Transverse colon (tissue), 4 donors: ENCODE results near the gene ANGPTL2. TPM values are rescaled to one million over a fixed set of nuclear protein-coding genes. Genes with fewer than 3 reads are reported as not detected.

ENCODE experiments used
- DNase-seq: peaks from one replicate; pipeline ENCODE4 v3.0.0-alpha.2; 2019
- H3K27ac ChIP-seq, 4 donors: fragments of 200-600 bp; sonication (generic); 2 replicates each; pipeline ENCODE4 v1.5.1; 2016 to 2018; ENCODE audit warnings: inconsistent platforms in 4 of 4
- H3K27me3 ChIP-seq: fragments of 200-600 bp; sonication (generic); 2 replicates; pipeline ENCODE4 v1.5.1; 2017; ENCODE audit warnings: inconsistent platforms
- H3K36me3 ChIP-seq, 4 donors: fragments of 200-600 bp; sonication (generic); 2 replicates each; pipeline ENCODE4 v1.5.1; 2017 to 2019; ENCODE audit warnings: inconsistent platforms in 4 of 4
- H3K4me1 ChIP-seq, 4 donors: fragments of 200-600 bp; sonication (generic); 2 replicates each; pipeline ENCODE4 v1.5.1; 2017 to 2020; ENCODE audit warnings: inconsistent platforms in 4 of 4
- H3K4me3 ChIP-seq, 4 donors: fragments of 200-600 bp; sonication (generic); 1 replicate in 1 of 4; 2 replicates in 3 of 4; pipeline versions ENCODE4 v1.5.1 to v1.6.1; 2017 to 2019; ENCODE audit warnings: inconsistent platforms in 4 of 4
- H3K9me3 ChIP-seq, 2 donors: fragments of 200-600 bp; sonication (generic); 2 replicates each; pipeline ENCODE4 v1.5.1; 2017 to 2019; ENCODE audit warnings: inconsistent platforms in 2 of 2
- CTCF ChIP-seq, 5 experiments: fragments of 200-600 bp in 3 of 5; fragments of 450-650 bp in 2 of 5; sonication (generic) in 3 of 5; IDR thresholded peaks; 1 replicate in 2 of 5; 2 replicates in 3 of 5; pipeline ENCODE4 v1.5.1; 2016 to 2017; ENCODE audit warnings: antibody characterized with exemption in 5 of 5, inconsistent platforms in 3 of 5, mild to moderate bottlenecking in 2 of 5, moderate library complexity in 1 of 5
- EP300 ChIP-seq: sonication (generic); formaldehyde crosslinking; IDR thresholded peaks from one replicate; pipeline ENCODE4 v1.6.1; 2017; ENCODE audit warnings: antibody characterized with exemption, low read depth
- POLR2A ChIP-seq: fragments of 450-650 bp; IDR thresholded peaks from one replicate; pipeline ENCODE4 v1.6.1; 2016; ENCODE audit warnings: antibody characterized with exemption, mild to moderate bottlenecking, moderate library complexity
- POLR2AphosphoS5 ChIP-seq, 3 donors: sonication (generic); formaldehyde crosslinking; IDR thresholded peaks; one replicate each; pipeline ENCODE4 v1.6.1; 2016; ENCODE audit warnings: antibody characterized with exemption in 3 of 3
- WGBS, 2 donors: methylation state at CpG; one replicate each; pipeline ENCODE4 v1.1.5; 2018; ENCODE audit warnings: low coverage in 1 of 2; 5-methylcytosine and 5-hydroxymethylcytosine counted together
- in situ Hi-C, 4 donors: fragments of 200-750 bp; cut with MboI; loops; one replicate each; pipeline versions ENCODE4 v1.15.0 to v1.15.1; 2017; ENCODE audit warnings: low sequenced_read_pairs in 3 of 4, low pct_ligation_motif_present in 1 of 4, low pct_unique_long_range_greater_than_20kb in 1 of 4
- intact Hi-C: fragments of 100-400 bp; cut with DNase I; formaldehyde crosslinking; loops from one replicate; pipeline ENCODE4 v1.15.1; 2023; ENCODE audit warnings: low total_unique reads
- total RNA-seq, 4 donors: library from RNA; depleted of rRNA; stranded (reverse); fragments of >200 nt; gene quantifications; one replicate each; pipeline ENCODE4 v1.1.0, GENCODE V29; 2016

The ANGPTL2 gene
- total RNA-seq, 4 donors from 2014 or later, result 11.0 to 30.8 (median 13.1) TPM

GRCh38 chr9:127074561-127075548 is 47.6 kb downstream of the ANGPTL2 start:
- H3K36me3 ChIP-seq, result peaks cover 0 to 5% (median 0%) of the 10 kb centered on the region in 4 donors
- H3K9me3 ChIP-seq, result peaks cover 0 to 8% of the 10 kb centered on the region in 2 donors
- in situ Hi-C loops, result no loop called here
- WGBS, 2 donors, result 86% methylated on average over 2 to 4 of the region's 4 CpGs
- H3K4me1 ChIP-seq, result peaks cover 0 to 16% (median 2%) of the 10 kb centered on the region in 4 donors
- no peak overlapping the region for H3K27ac ChIP-seq
- H3K27me3 ChIP-seq, result no peaks in the 10 kb centered on the region
- H3K4me3 ChIP-seq, result no peak overlapping the region
- intact Hi-C loops, result no loop called here
- TF ChIP-seq EP300, result no peak
- no peak for TF ChIP-seq POLR2A
- no peak for TF ChIP-seq POLR2AphosphoS5 (IDR thresholded peaks at IDR 0.05)
- no peak for TF ChIP-seq CTCF (IDR thresholded peaks at IDR 0.05)
- no peak for DNase-seq

- DNase-seq, result no peak
- intact Hi-C loops, result no loop called here
- H3K36me3 ChIP-seq, result peaks cover 0 to 7% (median 0%) of the 10 kb centered on the region in 4 donors
- in situ Hi-C loops, result no loop called here
- H3K4me1 ChIP-seq, result no peaks in the 10 kb centered on the region
- H3K27ac ChIP-seq, result no peak overlapping the region
- H3K4me3 ChIP-seq, result no peak overlapping the region
- 90 to 92% methylated on average over 4 to 5 of the region's 5 CpGs for WGBS, 2 donors
- H3K9me3 ChIP-seq, result peaks cover 0 to 8% of the 10 kb centered on the region in 2 donors
- no peaks in the 10 kb centered on the region for H3K27me3 ChIP-seq
- no peak for TF ChIP-seq CTCF (IDR thresholded peaks at IDR 0.05)
- TF ChIP-seq EP300, result no peak
- no peak for TF ChIP-seq POLR2A
- TF ChIP-seq POLR2AphosphoS5 (IDR thresholded peaks at IDR 0.05), result no peak
Observed at GRCh38 chr9:127067603-127068220, 54.7 kb downstream of the ANGPTL2 start.

GRCh38 chr9:127066851-127067136 is 55.6 kb downstream of the ANGPTL2 start:
- in situ Hi-C loops, result no loop called here
- Histone ChIP-seq H3K36me3 (peaks cover 0 to 7% (median 0%) of the 10 kb centered on the region in 4 donors), H3K27ac (no peak overlapping the region), H3K27me3 (no peaks in the 10 kb centered on the region), H3K4me1 (no peaks in the 10 kb centered on the region), H3K4me3 (no peak overlapping the region), H3K9me3 (peaks cover 0 to 8% of the 10 kb centered on the region in 2 donors)
- intact Hi-C loops, result no loop called here
- no peak for TF ChIP-seq CTCF (IDR thresholded peaks at IDR 0.05)
- TF ChIP-seq POLR2AphosphoS5 (IDR thresholded peaks at IDR 0.05), result no peak
- TF ChIP-seq POLR2A, result no peak
- no peak for TF ChIP-seq EP300
- no peak for DNase-seq
- WGBS, 2 donors, result 91 to 100% methylated on average over 2 of the region's 2 CpGs

- no peaks in the 10 kb centered on the region for H3K4me1 ChIP-seq
- in situ Hi-C loops, result no loop called here
- TF ChIP-seq POLR2A (no peak), CTCF (IDR thresholded peaks at IDR 0.05) (no peak), EP300 (no peak), POLR2AphosphoS5 (IDR thresholded peaks at IDR 0.05) (no peak)
- H3K9me3 ChIP-seq, result peaks cover 0 to 2% of the 10 kb centered on the region in 2 donors
- no peak for DNase-seq
- H3K36me3 ChIP-seq, result peaks cover 0 to 7% (median 0%) of the 10 kb centered on the region in 4 donors
- 89% methylated on average over 9 of the region's 9 CpGs; no CpG with 5 or more reads in 1 of the 2 donors for WGBS, 2 donors
- no peaks in the 10 kb centered on the region for H3K27me3 ChIP-seq
- intact Hi-C loops, result no loop called here
- H3K27ac ChIP-seq, result no peak overlapping the region
- H3K4me3 ChIP-seq, result no peak overlapping the region
Observed at GRCh38 chr9:127066060-127066850, 56.2 kb downstream of the ANGPTL2 start.
